Measurements from ENCODE around the gene EAF1.

- TF ChIP-seq CTCF (IDR thresholded peaks at IDR 0.05) (no peak), POLR2A (IDR thresholded peaks at IDR 0.05) (no peak)
These were observed 50.7 kb downstream of the EAF1 start for GRCh38 chr3:15477951-15478639.
